Stomach (tissue), 9 donors: ENCODE results near the gene MTMR2. TPM values are rescaled to one million over a fixed set of nuclear protein-coding genes. Genes with fewer than 3 reads are reported as not detected.
A peak's percentile ranks its signal among the peaks of the same experiment; 100 is the strongest.

Source experiments
- DNase-seq, 2 donors: peaks; one replicate each; pipeline versions ENCODE4 v3.0.0 to v3.0.0-alpha.2; 2013 to 2019
- H3K27ac ChIP-seq, 5 donors: fragments of 200-600 bp in 4 of 5; sonication (generic) in 4 of 5; one replicate each; pipeline ENCODE4 v1.5.1; 2013 to 2019; ENCODE audit warnings: mild to moderate bottlenecking in 1 of 5, moderate library complexity in 1 of 5
- H3K27me3 ChIP-seq, 3 donors: fragments of 200-600 bp; sonication (generic); one replicate each; pipeline ENCODE4 v1.5.1; 2017 to 2019; ENCODE audit warnings: mixed run types in 1 of 3
- H3K36me3 ChIP-seq, 4 donors: fragments of 200-600 bp; sonication (generic); 1 replicate in 3 of 4; 2 replicates in 1 of 4; pipeline ENCODE4 v1.5.1; 2016 to 2019
- H3K4me1 ChIP-seq, 4 donors: fragments of 200-600 bp; sonication (generic); one replicate each; pipeline ENCODE4 v1.5.1; 2016 to 2019
- H3K4me3 ChIP-seq, 4 donors: fragments of 200-600 bp; sonication (generic) in 3 of 4; one replicate each; pipeline ENCODE4 v1.5.1; 2016 to 2019; ENCODE audit warnings: mild to moderate bottlenecking in 1 of 4
- H3K9me3 ChIP-seq, 4 donors: fragments of 200-600 bp; sonication (generic); one replicate each; pipeline ENCODE4 v1.5.1; 2016 to 2019
- EP300 ChIP-seq: sonication (generic); formaldehyde crosslinking; IDR thresholded peaks from one replicate; pipeline ENCODE4 v1.6.1; 2017; ENCODE audit warnings: antibody characterized with exemption
- POLR2A ChIP-seq, 4 donors: fragments of 450-650 bp; IDR thresholded peaks; one replicate each; pipeline ENCODE4 v1.6.1; 2016; ENCODE audit warnings: antibody characterized with exemption in 4 of 4, control low read depth in 2 of 4, mild to moderate bottlenecking in 1 of 4, moderate library complexity in 1 of 4
- POLR2AphosphoS5 ChIP-seq, 3 donors: sonication (generic); formaldehyde crosslinking; IDR thresholded peaks; one replicate each; pipeline ENCODE4 v1.6.1; 2016; ENCODE audit warnings: antibody characterized with exemption in 3 of 3
- WGBS, 5 donors: extraction: QIAGEN DNeasy Blood & Tissue Kit in 3 of 5; methylation state at CpG; one replicate each; pipeline versions ENCODE4 v1.1.5 to v1.1.7; 2013 to 2018; 5-methylcytosine and 5-hydroxymethylcytosine counted together
- intact Hi-C: fragments of 100-400 bp; cut with DNase I; formaldehyde crosslinking; loops from one replicate; pipeline ENCODE4 v1.15.1; 2023; ENCODE audit warnings: low total_unique reads
- polyA plus RNA-seq, 3 donors: library from polyadenylated mRNA; stranded (reverse); fragments of 200-250 nt; gene quantifications; one replicate each; pipeline ENCODE4 v1.2.3, GENCODE V29; 2013
- small RNA-seq, 4 donors: library from RNA; depleted of rRNA; stranded (forward); fragments of <200 nt; gene quantifications; one replicate each; pipeline ENCODE3, GENCODE V24; 2016
- total RNA-seq, 5 donors: library from RNA; depleted of rRNA; stranded (reverse); fragments of >200 nt; gene quantifications; one replicate each; pipeline versions ENCODE4 v1.1.0 to v1.2.3, GENCODE V29; 2014 to 2016
- TF ChIP-seq, protein P1 (sequence below), 7 experiments: fragments of 450-650 bp in 4 of 7; fragments of 200-600 bp in 3 of 7; sonication (generic) in 3 of 7; IDR thresholded peaks; one replicate each; pipeline ENCODE4 v1.5.1; 2016 to 2019; ENCODE audit warnings: antibody characterized with exemption in 7 of 7, control low read depth in 2 of 7, mild to moderate bottlenecking in 1 of 7
- donor health status: healthy with polysubstance abuse.
- donor health status: Bipolar disorder and iron deficiency.
- donor health status: healthy.

MTMR2 gene
- total and polyA plus RNA-seq, 8 donors: 4.9 to 201 (median 20.1) TPM

- H3K27me3 ChIP-seq: no peaks in the 10 kb centered on the region
- peak within 1 kb of the TSS; percentile 93 to 100 (median 99) for H3K27ac ChIP-seq
- H3K4me3 ChIP-seq: peak within 1 kb of the TSS; percentile 66 to 91 (median 77)
- H3K36me3 ChIP-seq: peaks cover 10 to 30% (median 26%) of the 10 kb centered on the region in 4 donors
- WGBS, 5 donors: 0 to 1% (median 0%) methylated on average over 34 to 62 of the region's 62 CpGs
- intact Hi-C loops: no loop called here
- peak; percentile 97 to 100 for DNase-seq
- no peaks in the 10 kb centered on the region for H3K9me3 ChIP-seq
- peaks cover 22 to 54% (median 34%) of the 10 kb centered on the region in 4 donors for H3K4me1 ChIP-seq
- TF ChIP-seq, protein P1, sequence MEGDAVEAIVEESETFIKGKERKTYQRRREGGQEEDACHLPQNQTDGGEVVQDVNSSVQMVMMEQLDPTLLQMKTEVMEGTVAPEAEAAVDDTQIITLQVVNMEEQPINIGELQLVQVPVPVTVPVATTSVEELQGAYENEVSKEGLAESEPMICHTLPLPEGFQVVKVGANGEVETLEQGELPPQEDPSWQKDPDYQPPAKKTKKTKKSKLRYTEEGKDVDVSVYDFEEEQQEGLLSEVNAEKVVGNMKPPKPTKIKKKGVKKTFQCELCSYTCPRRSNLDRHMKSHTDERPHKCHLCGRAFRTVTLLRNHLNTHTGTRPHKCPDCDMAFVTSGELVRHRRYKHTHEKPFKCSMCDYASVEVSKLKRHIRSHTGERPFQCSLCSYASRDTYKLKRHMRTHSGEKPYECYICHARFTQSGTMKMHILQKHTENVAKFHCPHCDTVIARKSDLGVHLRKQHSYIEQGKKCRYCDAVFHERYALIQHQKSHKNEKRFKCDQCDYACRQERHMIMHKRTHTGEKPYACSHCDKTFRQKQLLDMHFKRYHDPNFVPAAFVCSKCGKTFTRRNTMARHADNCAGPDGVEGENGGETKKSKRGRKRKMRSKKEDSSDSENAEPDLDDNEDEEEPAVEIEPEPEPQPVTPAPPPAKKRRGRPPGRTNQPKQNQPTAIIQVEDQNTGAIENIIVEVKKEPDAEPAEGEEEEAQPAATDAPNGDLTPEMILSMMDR (IDR thresholded peaks at IDR 0.05): no peak
- peak; percentile 79 to 98 (median 97) for TF ChIP-seq POLR2AphosphoS5 (IDR thresholded peaks at IDR 0.05)
- peak in 1 of 4 donors; percentile 53 for TF ChIP-seq POLR2A (IDR thresholded peaks at IDR 0.05)
- no peak for TF ChIP-seq EP300
Observed at GRCh38 chr11:95789506-95790122, 134.3 kb downstream of the MTMR2 start, which contains the start of gene FAM76B. FAM76B (minus strand) TSS chr11:95789782; CDS start chr11:95789478, 304 bp downstream.

GRCh38 chr11:95788921-95789505, 134.9 kb downstream of the MTMR2 start:
- peak overlapping the region; percentile 66 to 91 (median 77) for H3K4me3 ChIP-seq
- peak in 1 of 2 donors; percentile 70 for DNase-seq
- intact Hi-C loops: no loop called here

More at GRCh38 chr11:95788921-95789505, 134.9 kb downstream of the MTMR2 start:
- 0 to 2% (median 1%) methylated on average over 20 to 34 of the region's 34 CpGs for WGBS, 5 donors
- TF ChIP-seq POLR2A (IDR thresholded peaks at IDR 0.05) (no peak), EP300 (no peak)
- Histone ChIP-seq H3K27me3 (no peaks in the 10 kb centered on the region), H3K27ac (peak overlapping the region; percentile 93 to 100 (median 99)), H3K36me3 (peaks cover 10 to 36% (median 32%) of the 10 kb centered on the region in 4 donors), H3K4me1 (peaks cover 22 to 49% (median 33%) of the 10 kb centered on the region in 4 donors), H3K9me3 (no peaks in the 10 kb centered on the region)

Small RNAs within 50 kb of the gene (small RNA-seq; reads per million reads assigned to genes)
- 0 to 0.08 (median 0.03) reads per million in 4 donors for gene RNA5SP345

Other genes with a start within 250 kb of the MTMR2 start
- 100 to 1,000 TPM in 1 of 5 donors, 10 to 100 TPM in 4; 31.2 to 207 (median 75.8) TPM for gene FAM76B, start 134.3 kb downstream of the MTMR2 start, total RNA-seq
- gene FAM76B, start 134.3 kb downstream of the MTMR2 start, polyA plus RNA-seq: 10 to 100 TPM in 1 of 3 donors, 1 to 10 TPM in 2; 4.0 to 11.9 (median 7.3) TPM
- 100 to 1,000 TPM in 1 of 5 donors, 10 to 100 TPM in 4; 24.5 to 125 (median 43.3) TPM for gene CEP57, start 133.6 kb downstream of the MTMR2 start, total RNA-seq
- 10 to 100 TPM; 12.0 to 21.1 (median 14.1) TPM for gene CEP57, start 133.6 kb downstream of the MTMR2 start, polyA plus RNA-seq